ENCODE measurements around the gene PCDHA1.
"Not testable (repeated sequence)": the region's sequence is repeated elsewhere in the genome, so short reads cannot be mapped to it uniquely, and the experiment has no call there.

PCDHA1 gene
- long read RNA-seq, donor 1, result 0 reads
- long read RNA-seq, donor 2, result 0 reads
- long read RNA-seq, donor 3, result 0 reads
- long read RNA-seq, donor 4, result 0 reads
- long read RNA-seq, donor 5, result 0 reads
- long read RNA-seq, donor 6, result 0 reads
- long read RNA-seq, donor 7, result 0 reads
- long read RNA-seq, donor 8, result 0 reads

- no peak for DNase-seq
Measured at GRCh38 chr5:140785905-140786686, at the start of gene PCDHA1. PCDHA1 (plus strand) TSS chr5:140786140.

- no peak for DNase-seq
Measured at GRCh38 chr5:140737486-140737885, 48.5 kb upstream of the PCDHA1 start.

DNA sequence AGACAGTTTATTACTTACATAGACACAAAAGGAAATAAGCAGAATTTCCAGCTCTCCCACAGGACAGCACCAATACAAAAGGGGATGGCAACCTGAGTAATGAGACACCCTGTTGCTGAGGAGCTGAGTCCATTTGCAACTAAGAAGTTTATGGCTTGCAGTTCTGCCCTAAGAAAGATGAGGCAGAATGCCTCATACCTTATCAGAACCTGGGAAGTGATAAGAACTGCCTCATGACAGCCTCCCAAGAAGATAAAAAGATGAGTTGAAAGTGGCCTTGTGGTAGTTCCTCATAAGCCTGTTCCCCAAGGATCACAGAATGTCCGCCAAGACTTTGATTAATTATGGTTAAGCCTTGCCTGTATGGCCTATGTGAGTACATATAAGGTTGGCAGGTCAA lies 44.0 kb upstream of the PCDHA1 start:
- no peak for DNase-seq

GRCh38 chr5:140753561-140753960 lies 32.4 kb upstream of the PCDHA1 start:
- DNase-seq, result no peak

GRCh38 chr5:140764177-140764973 lies 21.6 kb upstream of the PCDHA1 start:
- DNase-seq, result no peak

DNA sequence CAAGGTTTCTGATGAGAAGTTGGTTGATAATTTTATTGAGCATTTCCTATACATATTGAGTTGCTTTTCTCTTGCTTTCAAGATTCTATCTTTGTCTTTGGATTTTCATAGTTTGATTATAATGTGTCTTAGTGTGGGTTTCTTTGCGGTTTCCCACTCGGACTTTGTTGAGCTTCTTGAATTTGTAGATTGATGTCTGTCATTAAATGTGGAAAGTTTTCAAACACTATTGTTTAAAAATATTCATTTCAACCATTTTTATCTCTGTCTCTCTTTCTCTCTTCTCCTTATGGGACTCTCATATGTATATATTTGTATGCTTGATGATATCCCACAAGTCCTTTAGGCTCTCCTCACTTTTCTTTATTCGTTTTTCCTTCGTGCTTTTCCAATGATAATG lies 18.5 kb upstream of the PCDHA1 start:
- no peak for DNase-seq

GRCh38 chr5:140780512-140780911 lies 5.4 kb upstream of the PCDHA1 start:
- DNase-seq, result no peak

- not testable (repeated sequence) for DNase-seq
Measured at GRCh38 chr5:140787422-140787821, 1.5 kb downstream of the PCDHA1 start.

- DNase-seq, result not testable (repeated sequence)
Measured at GRCh38 chr5:140787849-140788504, 2.0 kb downstream of the PCDHA1 start.

DNA sequence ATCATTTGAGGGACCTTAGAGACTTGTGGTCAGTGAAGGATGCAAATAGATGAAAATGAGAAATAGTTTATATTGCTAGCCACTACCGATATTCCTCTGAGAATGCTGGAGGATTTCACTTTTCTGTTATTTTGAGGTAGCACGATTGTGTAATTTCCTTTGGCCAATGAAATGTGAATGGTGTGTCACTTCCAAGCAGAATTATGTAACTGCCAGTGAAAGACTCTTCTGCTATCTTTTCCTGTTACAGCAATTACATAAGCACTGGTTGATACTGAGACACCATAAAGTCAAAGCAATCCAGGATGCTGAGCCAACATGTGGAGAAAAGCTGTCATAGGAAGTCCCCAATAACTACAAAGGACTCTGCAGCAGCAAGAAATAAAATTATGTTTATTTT lies 5.1 kb downstream of the PCDHA1 start:
- no peak for DNase-seq

DNA sequence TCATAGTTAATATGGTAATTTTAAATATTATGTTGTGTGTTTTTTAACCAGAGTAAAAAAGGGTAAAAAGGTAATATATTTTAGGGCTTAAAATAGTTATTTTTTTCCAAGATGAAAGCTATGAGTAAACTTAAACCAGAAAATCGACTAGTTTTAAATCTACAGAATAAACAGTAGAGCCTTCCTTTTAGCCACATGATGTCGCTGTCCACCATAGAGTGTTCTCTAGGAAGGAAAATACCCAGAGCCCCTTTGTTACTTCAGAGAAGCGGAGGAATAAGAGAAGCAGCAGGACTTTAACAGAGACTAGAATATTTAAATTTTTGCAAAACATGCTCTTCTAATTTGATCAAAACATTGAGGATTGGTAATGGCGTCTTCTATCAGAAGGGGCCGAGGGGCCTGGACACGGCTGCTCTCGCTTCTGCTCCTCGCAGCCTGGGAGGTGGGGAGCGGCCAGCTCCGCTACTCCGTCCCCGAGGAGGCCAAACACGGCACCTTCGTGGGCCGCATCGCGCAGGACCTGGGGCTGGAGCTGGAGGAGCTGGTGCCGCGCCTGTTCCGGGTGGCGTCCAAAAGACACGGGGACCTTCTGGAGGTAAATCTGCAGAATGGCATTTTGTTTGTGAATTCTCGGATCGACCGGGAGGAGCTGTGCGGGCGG lies 8.8 kb downstream of the PCDHA1 start, which contains the start of gene PCDHA2:
Gene PCDHA2, plus strand, starts transcription at position 258 of the 664 bp plus-strand sequence.
- no peak for DNase-seq

- no peak for DNase-seq
Measured at GRCh38 chr5:140795259-140795641, 9.3 kb downstream of the PCDHA1 start.

- DNase-seq, result not testable (repeated sequence)
Measured at GRCh38 chr5:140796072-140796717, 10.3 kb downstream of the PCDHA1 start.

DNA sequence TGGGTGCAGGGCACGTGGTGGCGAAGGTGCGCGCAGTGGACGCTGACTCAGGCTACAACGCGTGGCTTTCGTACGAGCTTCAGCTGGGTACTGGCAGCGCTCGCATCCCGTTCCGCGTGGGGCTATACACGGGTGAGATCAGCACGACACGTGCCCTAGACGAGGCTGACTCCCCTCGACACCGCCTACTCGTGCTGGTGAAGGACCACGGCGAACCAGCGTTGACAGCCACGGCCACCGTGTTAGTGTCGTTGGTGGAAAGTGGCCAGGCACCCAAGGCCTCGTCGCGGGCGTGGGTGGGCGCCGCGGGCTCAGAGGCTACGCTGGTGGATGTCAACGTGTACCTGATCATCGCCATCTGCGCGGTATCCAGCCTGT lies 10.8 kb downstream of the PCDHA1 start:
- no peak for DNase-seq

DNA sequence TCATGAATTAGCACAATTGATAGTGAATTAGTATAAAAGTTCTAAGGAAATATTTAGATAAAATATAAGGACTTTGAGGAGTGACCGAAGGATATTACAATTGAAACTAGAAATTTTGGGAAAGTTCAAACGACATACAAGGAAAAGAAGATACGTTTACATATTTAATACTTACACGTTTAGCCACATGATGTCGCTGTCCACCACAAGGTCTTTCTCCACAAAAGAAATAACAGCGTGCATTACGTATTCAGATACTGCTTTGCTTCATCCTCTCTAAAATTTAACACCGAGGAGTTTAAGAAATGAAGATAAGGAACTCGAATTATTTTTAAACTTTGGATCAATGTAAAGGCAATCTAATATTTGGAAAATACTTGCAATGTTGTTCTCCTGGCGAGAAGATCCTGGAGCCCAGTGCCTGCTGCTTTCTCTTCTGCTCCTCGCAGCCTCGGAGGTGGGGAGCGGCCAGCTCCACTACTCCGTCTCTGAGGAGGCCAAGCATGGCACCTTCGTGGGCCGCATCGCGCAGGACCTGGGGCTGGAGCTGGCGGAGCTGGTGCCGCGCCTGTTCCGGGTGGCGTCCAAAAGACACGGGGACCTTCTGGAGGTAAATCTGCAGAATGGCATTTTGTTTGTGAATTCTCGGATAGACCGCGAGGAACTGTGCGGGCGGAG lies 15.0 kb downstream of the PCDHA1 start, which contains the start of gene PCDHA3:
Gene PCDHA3, plus strand, starts transcription at position 242 of the 678 bp plus-strand sequence.
- DNase-seq, result no peak

GRCh38 chr5:140801494-140801841 lies 15.5 kb downstream of the PCDHA1 start:
- no peak for DNase-seq

DNA sequence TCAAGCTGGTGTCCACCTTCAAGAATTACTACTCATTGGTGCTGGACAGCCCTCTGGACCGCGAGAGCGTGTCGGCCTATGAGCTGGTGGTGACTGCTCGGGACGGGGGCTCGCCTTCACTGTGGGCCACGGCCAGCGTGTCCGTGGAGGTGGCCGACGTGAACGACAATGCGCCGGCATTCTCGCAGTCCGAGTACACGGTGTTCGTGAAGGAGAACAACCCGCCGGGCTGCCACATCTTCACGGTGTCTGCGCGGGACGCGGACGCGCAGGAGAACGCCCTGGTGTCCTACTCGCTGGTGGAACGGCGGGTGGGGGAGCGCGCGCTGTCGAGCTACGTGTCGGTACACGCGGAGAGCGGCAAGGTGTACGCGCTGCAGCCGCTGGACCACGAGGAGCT lies 16.4 kb downstream of the PCDHA1 start:
- DNase-seq, result not testable (repeated sequence)

- DNase-seq, result no peak
Measured at GRCh38 chr5:140802781-140803271, 16.9 kb downstream of the PCDHA1 start.

- DNase-seq, result no peak
Measured at GRCh38 chr5:140806834-140807775, 21.2 kb downstream of the PCDHA1 start, which contains the start of gene PCDHA4. PCDHA4 (plus strand) TSS chr5:140807068.
